Activated T-helper 17 cell treated with anti-CD3 and anti-CD28 coated beads, Interleukin-2, amount 50 U/mL, for 72 hours (primary cell): ENCODE results near the gene ABHD10. TPM values are rescaled to one million over a fixed set of nuclear protein-coding genes. Genes with fewer than 3 reads are reported as not detected.

ENCODE experiments used
- ATAC-seq: fragments of 150-1000 bp; cut with Tn5 transposase; replicated peaks from 2 replicates; pipeline ENCODE4 v1.10.0; 2021; ENCODE audit warnings: mild to moderate bottlenecking, moderate library complexity
- H3K27ac Mint-ChIP-seq: one replicate; pipeline ENCODE4 v1.8.0; 2022; ENCODE audit warnings: mixed read lengths
- H3K27me3 Mint-ChIP-seq: one replicate; pipeline ENCODE4 v1.8.0; 2022; ENCODE audit warnings: mixed read lengths
- H3K36me3 Mint-ChIP-seq: one replicate; pipeline ENCODE4 v1.8.0; 2022; ENCODE audit warnings: low read depth, mild to moderate bottlenecking, mixed read lengths
- H3K4me1 Mint-ChIP-seq: one replicate; pipeline ENCODE4 v1.8.0; 2022; ENCODE audit warnings: mixed read lengths
- H3K4me3 Mint-ChIP-seq: one replicate; pipeline ENCODE4 v1.8.0; 2022; ENCODE audit warnings: mild to moderate bottlenecking, mixed read lengths
- H3K9me3 Mint-ChIP-seq: one replicate; pipeline ENCODE4 v1.8.0; 2022; ENCODE audit warnings: mixed read lengths
- total RNA-seq, 2 donors: library from RNA; stranded (reverse); gene quantifications; one replicate each; pipeline ENCODE4 v1.2.3, GENCODE V29; 2022

Gene ABHD10
- total RNA-seq, 2 donors from 2014 or later, result 63.3 to 84.9 TPM

- H3K4me1 Mint-ChIP-seq, result no peaks in the 10 kb centered on the region
- ATAC-seq, result no peak
- no peaks in the 10 kb centered on the region for H3K9me3 Mint-ChIP-seq
- no peak overlapping the region for H3K27ac Mint-ChIP-seq
- no peak overlapping the region for H3K4me3 Mint-ChIP-seq
- no peaks in the 10 kb centered on the region for H3K36me3 Mint-ChIP-seq
- H3K27me3 Mint-ChIP-seq, result no peaks in the 10 kb centered on the region
Observed at GRCh38 chr3:111954228-111954990, 24.4 kb upstream of the ABHD10 start.

- no peaks in the 10 kb centered on the region for H3K9me3 Mint-ChIP-seq
- no peak for ATAC-seq
- no peak overlapping the region for H3K4me3 Mint-ChIP-seq
- H3K4me1 Mint-ChIP-seq, result no peaks in the 10 kb centered on the region
- no peak overlapping the region for H3K27ac Mint-ChIP-seq
- no peaks in the 10 kb centered on the region for H3K36me3 Mint-ChIP-seq
- H3K27me3 Mint-ChIP-seq, result no peaks in the 10 kb centered on the region
Observed at GRCh38 chr3:111955876-111956275, 22.9 kb upstream of the ABHD10 start.

GRCh38 chr3:111956449-111956848 lies 22.4 kb upstream of the ABHD10 start:
- no peak overlapping the region for H3K4me3 Mint-ChIP-seq
- no peaks in the 10 kb centered on the region for H3K9me3 Mint-ChIP-seq
- H3K36me3 Mint-ChIP-seq, result no peaks in the 10 kb centered on the region
- no peaks in the 10 kb centered on the region for H3K4me1 Mint-ChIP-seq
- no peak for ATAC-seq
- H3K27me3 Mint-ChIP-seq, result no peaks in the 10 kb centered on the region
- H3K27ac Mint-ChIP-seq, result no peak overlapping the region

GRCh38 chr3:111956995-111957734 lies 21.7 kb upstream of the ABHD10 start:
- no peaks in the 10 kb centered on the region for H3K36me3 Mint-ChIP-seq
- H3K4me3 Mint-ChIP-seq, result no peak overlapping the region
- no peaks in the 10 kb centered on the region for H3K4me1 Mint-ChIP-seq
- H3K27me3 Mint-ChIP-seq, result no peaks in the 10 kb centered on the region
- ATAC-seq, result no peak
- H3K9me3 Mint-ChIP-seq, result no peaks in the 10 kb centered on the region
- no peak overlapping the region for H3K27ac Mint-ChIP-seq

- Mint-ChIP-seq H3K4me3 (no peak overlapping the region), H3K4me1 (peaks cover 16% of the 10 kb centered on the region), H3K27ac (peak overlapping the region; percentile 0), H3K27me3 (no peaks in the 10 kb centered on the region), H3K9me3 (no peaks in the 10 kb centered on the region), H3K36me3 (no peaks in the 10 kb centered on the region)
- ATAC-seq, result no peak
Observed at GRCh38 chr3:111961461-111962164, 17.2 kb upstream of the ABHD10 start.

GRCh38 chr3:111963424-111963823 lies 15.4 kb upstream of the ABHD10 start:
- Mint-ChIP-seq H3K9me3 (no peaks in the 10 kb centered on the region), H3K36me3 (no peaks in the 10 kb centered on the region), H3K27ac (peak overlapping the region; percentile 41), H3K4me3 (no peak overlapping the region), H3K27me3 (no peaks in the 10 kb centered on the region), H3K4me1 (peaks cover 22% of the 10 kb centered on the region)
- ATAC-seq, result peak; percentile 83

GRCh38 chr3:111965484-111965883 lies 13.3 kb upstream of the ABHD10 start:
- Mint-ChIP-seq H3K36me3 (no peaks in the 10 kb centered on the region), H3K27me3 (no peaks in the 10 kb centered on the region), H3K4me1 (peaks cover 22% of the 10 kb centered on the region), H3K9me3 (no peaks in the 10 kb centered on the region), H3K27ac (peak overlapping the region; percentile 49), H3K4me3 (no peak overlapping the region)
- ATAC-seq, result peak; percentile 73

GRCh38 chr3:111967068-111967467 lies 11.8 kb upstream of the ABHD10 start:
- Mint-ChIP-seq H3K36me3 (no peaks in the 10 kb centered on the region), H3K9me3 (no peaks in the 10 kb centered on the region), H3K27me3 (no peaks in the 10 kb centered on the region), H3K4me3 (peak overlapping the region; percentile 23), H3K4me1 (peaks cover 22% of the 10 kb centered on the region), H3K27ac (peak overlapping the region; percentile 28)
- no peak for ATAC-seq

GRCh38 chr3:111967651-111968274 lies 11.1 kb upstream of the ABHD10 start:
- Mint-ChIP-seq H3K4me3 (peak overlapping the region; percentile 23), H3K9me3 (no peaks in the 10 kb centered on the region), H3K4me1 (peaks cover 22% of the 10 kb centered on the region), H3K27me3 (no peaks in the 10 kb centered on the region), H3K27ac (peak overlapping the region; percentile 28), H3K36me3 (no peaks in the 10 kb centered on the region)
- peak; percentile 67 for ATAC-seq

- Mint-ChIP-seq H3K4me1 (peaks cover 17% of the 10 kb centered on the region), H3K27me3 (no peaks in the 10 kb centered on the region), H3K9me3 (no peaks in the 10 kb centered on the region), H3K27ac (no peak overlapping the region), H3K36me3 (no peaks in the 10 kb centered on the region), H3K4me3 (no peak overlapping the region)
- ATAC-seq, result no peak
Observed at GRCh38 chr3:111968319-111969054, 10.3 kb upstream of the ABHD10 start.

- Mint-ChIP-seq H3K27me3 (no peaks in the 10 kb centered on the region), H3K27ac (no peak overlapping the region), H3K4me3 (no peak overlapping the region), H3K36me3 (no peaks in the 10 kb centered on the region), H3K9me3 (no peaks in the 10 kb centered on the region), H3K4me1 (peaks cover 12% of the 10 kb centered on the region)
- ATAC-seq, result no peak
Observed at GRCh38 chr3:111970376-111970775, 8.4 kb upstream of the ABHD10 start.

- peaks cover 5% of the 10 kb centered on the region for H3K4me1 Mint-ChIP-seq
- no peak overlapping the region for H3K27ac Mint-ChIP-seq
- no peaks in the 10 kb centered on the region for H3K9me3 Mint-ChIP-seq
- no peaks in the 10 kb centered on the region for H3K27me3 Mint-ChIP-seq
- no peaks in the 10 kb centered on the region for H3K36me3 Mint-ChIP-seq
- no peak overlapping the region for H3K4me3 Mint-ChIP-seq
- ATAC-seq, result no peak
Observed at GRCh38 chr3:111971533-111972130, 7.2 kb upstream of the ABHD10 start.

GRCh38 chr3:111972891-111973290 lies 5.9 kb upstream of the ABHD10 start:
- Mint-ChIP-seq H3K4me3 (no peak overlapping the region), H3K36me3 (no peaks in the 10 kb centered on the region)
- no peak for ATAC-seq

More at GRCh38 chr3:111972891-111973290, 5.9 kb upstream of the ABHD10 start:
- no peaks in the 10 kb centered on the region for H3K27me3 Mint-ChIP-seq
- H3K27ac Mint-ChIP-seq, result no peak overlapping the region
- H3K4me1 Mint-ChIP-seq, result no peaks in the 10 kb centered on the region
- H3K9me3 Mint-ChIP-seq, result no peaks in the 10 kb centered on the region
